Ascending aorta (tissue), 2 donors: ENCODE data around the gene SCAF4. TPM values are rescaled to one million over a fixed set of nuclear protein-coding genes. Genes with fewer than 3 reads are reported as not detected.

Source experiments
- DNase-seq, 2 donors: peaks; one replicate each; pipeline ENCODE4 v3.0.0-alpha.2; 2019; ENCODE audit warnings: low spot score in 2 of 2
- H3K27ac ChIP-seq, 2 donors: fragments of 200-600 bp; sonication (generic); one replicate each; pipeline ENCODE4 v1.5.1; 2016 to 2017; ENCODE audit warnings: mild to moderate bottlenecking in 1 of 2
- H3K27me3 ChIP-seq: fragments of 200-600 bp; sonication (generic); one replicate; pipeline ENCODE4 v1.5.1; 2017
- H3K36me3 ChIP-seq, 2 donors: fragments of 200-600 bp; sonication (generic); one replicate each; pipeline ENCODE4 v1.5.1; 2016
- H3K4me1 ChIP-seq, 2 donors: fragments of 200-600 bp; sonication (generic); one replicate each; pipeline ENCODE4 v1.5.1; 2016 to 2017; ENCODE audit warnings: mild to moderate bottlenecking in 1 of 2
- H3K4me3 ChIP-seq, 2 donors: fragments of 200-600 bp; sonication (generic); one replicate each; pipeline ENCODE4 v1.5.1; 2016 to 2017; ENCODE audit warnings: mild to moderate bottlenecking in 1 of 2
- H3K9me3 ChIP-seq, 2 donors: fragments of 200-600 bp; sonication (generic); one replicate each; pipeline ENCODE4 v1.5.1; 2016
- intact Hi-C: fragments of 100-400 bp; cut with DNase I; formaldehyde crosslinking; loops from one replicate; pipeline ENCODE4 v1.15.1; 2023
- total RNA-seq: library from RNA; depleted of rRNA; stranded (reverse); fragments of >200 nt; gene quantifications from one replicate; pipeline ENCODE4 v1.1.0, GENCODE V29; 2016
- TF ChIP-seq, protein P1 (sequence below), 3 experiments: fragments of 200-600 bp in 2 of 3; fragments of 450-650 bp in 1 of 3; sonication (generic) in 2 of 3; IDR thresholded peaks; one replicate each; pipeline ENCODE4 v1.5.1; 2016 to 2019; ENCODE audit warnings: antibody characterized with exemption in 3 of 3, mild to moderate bottlenecking in 1 of 3, moderate library complexity in 1 of 3

Gene SCAF4
- total RNA-seq, 1 donor from 2014 or later: 31.2 TPM

DNA sequence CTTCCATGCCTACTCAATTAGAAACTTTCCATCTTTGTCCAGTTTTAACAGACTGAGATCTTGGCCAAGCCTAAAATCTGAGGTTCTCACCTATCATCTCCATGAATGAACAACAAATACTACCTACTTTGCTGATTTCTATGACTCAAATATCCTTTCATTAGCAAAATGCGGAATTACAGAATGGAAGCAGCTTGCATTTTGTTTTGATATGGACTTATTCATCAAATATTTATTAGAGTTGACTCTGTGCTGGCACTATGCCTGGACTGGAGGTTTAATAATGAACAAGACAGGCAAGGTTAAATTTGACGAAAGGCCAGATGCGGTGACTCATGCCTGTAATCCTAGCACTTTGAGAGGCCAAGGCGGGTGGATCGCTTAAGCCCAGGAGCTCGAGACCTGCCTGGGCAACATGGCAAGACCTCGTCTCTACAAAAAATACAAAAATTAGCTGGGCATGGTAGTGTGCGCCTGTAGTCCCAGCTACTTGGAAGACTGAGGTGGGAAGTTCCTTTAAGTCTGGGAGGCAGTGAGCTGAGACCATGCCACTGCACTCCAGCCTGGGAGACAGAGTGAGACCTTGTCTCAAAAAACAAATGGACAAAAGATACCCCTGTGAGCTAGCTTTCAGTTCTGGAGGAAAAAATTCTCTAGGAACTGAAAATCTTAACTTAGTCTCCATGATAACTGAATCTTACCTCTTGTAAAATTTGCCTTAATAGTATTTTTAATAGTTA is 101.8 kb downstream of the SCAF4 start:
- intact Hi-C loops: no loop called here
- Histone ChIP-seq H3K36me3 (no peaks in the 10 kb centered on the region), H3K4me1 (no peaks in the 10 kb centered on the region), H3K27me3 (no peaks in the 10 kb centered on the region), H3K27ac (no peak overlapping the region), H3K4me3 (no peak overlapping the region), H3K9me3 (peaks cover 0 to 2% of the 10 kb centered on the region in 2 donors)
- peak in 1 of 2 donors; percentile 33 for DNase-seq
- TF ChIP-seq, protein P1, sequence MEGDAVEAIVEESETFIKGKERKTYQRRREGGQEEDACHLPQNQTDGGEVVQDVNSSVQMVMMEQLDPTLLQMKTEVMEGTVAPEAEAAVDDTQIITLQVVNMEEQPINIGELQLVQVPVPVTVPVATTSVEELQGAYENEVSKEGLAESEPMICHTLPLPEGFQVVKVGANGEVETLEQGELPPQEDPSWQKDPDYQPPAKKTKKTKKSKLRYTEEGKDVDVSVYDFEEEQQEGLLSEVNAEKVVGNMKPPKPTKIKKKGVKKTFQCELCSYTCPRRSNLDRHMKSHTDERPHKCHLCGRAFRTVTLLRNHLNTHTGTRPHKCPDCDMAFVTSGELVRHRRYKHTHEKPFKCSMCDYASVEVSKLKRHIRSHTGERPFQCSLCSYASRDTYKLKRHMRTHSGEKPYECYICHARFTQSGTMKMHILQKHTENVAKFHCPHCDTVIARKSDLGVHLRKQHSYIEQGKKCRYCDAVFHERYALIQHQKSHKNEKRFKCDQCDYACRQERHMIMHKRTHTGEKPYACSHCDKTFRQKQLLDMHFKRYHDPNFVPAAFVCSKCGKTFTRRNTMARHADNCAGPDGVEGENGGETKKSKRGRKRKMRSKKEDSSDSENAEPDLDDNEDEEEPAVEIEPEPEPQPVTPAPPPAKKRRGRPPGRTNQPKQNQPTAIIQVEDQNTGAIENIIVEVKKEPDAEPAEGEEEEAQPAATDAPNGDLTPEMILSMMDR (IDR thresholded peaks at IDR 0.05): no peak

DNA sequence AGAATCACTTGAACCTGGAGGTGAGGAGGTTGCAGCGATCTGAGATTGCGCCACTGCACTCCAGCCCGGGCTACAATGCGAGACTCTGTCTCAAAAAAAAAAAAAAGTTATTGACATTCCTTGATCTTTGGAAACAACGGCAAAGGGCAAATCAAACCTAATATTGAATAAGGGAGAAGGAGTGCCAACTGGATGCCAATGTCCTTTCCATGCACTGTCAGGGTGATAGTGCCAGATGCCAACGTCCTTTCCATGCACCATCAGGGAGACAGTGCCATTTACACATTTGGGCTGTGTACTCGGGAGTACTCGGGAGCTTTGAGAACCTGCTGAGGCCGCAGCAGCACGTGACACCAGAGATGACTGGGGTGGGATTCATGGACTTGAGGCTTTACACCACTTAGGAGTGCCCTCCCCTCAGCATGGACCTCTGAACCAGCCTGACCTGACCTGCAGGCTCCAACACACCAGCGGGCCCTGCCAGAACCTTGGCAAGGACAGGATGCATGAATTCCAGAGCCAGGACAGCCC is 106.9 kb downstream of the SCAF4 start:
- TF ChIP-seq, protein P1 (IDR thresholded peaks at IDR 0.05): no peak
- H3K27me3 ChIP-seq: no peaks in the 10 kb centered on the region
- H3K4me1 ChIP-seq: no peaks in the 10 kb centered on the region
- no peaks in the 10 kb centered on the region for H3K36me3 ChIP-seq
- intact Hi-C loops: no loop called here
- H3K27ac ChIP-seq: no peak overlapping the region
- H3K9me3 ChIP-seq: no peaks in the 10 kb centered on the region
- DNase-seq: peak in 1 of 2 donors; percentile 54
- no peak overlapping the region for H3K4me3 ChIP-seq

DNA sequence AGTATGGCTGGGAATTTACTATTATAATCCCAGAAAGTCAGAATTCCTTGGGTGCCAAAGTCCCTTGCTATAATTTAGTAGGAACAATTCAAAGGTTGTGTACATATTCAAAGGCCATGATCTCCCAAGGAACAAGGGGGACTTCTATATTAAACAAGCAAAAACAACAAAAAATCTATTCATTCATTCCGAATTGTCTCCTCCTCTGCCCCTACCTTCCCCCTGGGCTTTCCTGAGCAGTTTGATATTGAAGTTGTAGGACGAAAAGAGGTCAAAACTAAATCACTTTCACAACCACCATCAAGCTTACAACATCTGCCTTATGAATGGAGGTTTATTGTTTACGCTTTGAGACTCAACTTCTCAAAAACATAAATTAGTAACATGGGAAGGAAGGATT is 107.7 kb downstream of the SCAF4 start:
- Histone ChIP-seq H3K27ac (no peak overlapping the region), H3K9me3 (no peaks in the 10 kb centered on the region), H3K4me3 (no peak overlapping the region), H3K36me3 (no peaks in the 10 kb centered on the region), H3K27me3 (no peaks in the 10 kb centered on the region), H3K4me1 (no peaks in the 10 kb centered on the region)
- intact Hi-C loops: no loop called here
- TF ChIP-seq, protein P1 (IDR thresholded peaks at IDR 0.05): no peak
- no peak for DNase-seq

DNA sequence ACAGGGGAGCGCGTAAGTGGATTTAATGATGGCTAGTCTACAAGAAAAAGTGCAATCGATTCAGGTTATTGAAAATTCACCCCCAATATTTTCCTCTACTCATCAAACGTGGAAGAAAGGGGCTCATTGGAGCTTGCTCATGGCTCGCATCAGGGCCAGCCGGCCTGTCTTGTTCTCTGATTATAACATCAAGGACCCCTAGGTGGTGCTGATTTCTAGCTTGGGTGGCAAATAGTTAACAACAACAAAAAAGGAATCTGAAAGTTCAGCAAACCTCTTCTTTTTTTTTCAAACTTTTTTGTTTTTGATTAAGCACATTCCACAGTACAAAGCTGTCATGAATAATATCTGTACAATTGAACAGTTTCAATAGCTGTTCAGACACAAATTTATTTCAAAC is 108.3 kb downstream of the SCAF4 start:
- intact Hi-C loops: no loop called here
- H3K27me3 ChIP-seq: no peaks in the 10 kb centered on the region
- H3K4me3 ChIP-seq: no peak overlapping the region
- no peak for DNase-seq
- TF ChIP-seq, protein P1 (IDR thresholded peaks at IDR 0.05): no peak
- H3K9me3 ChIP-seq: no peaks in the 10 kb centered on the region
- no peak overlapping the region for H3K27ac ChIP-seq
- no peaks in the 10 kb centered on the region for H3K4me1 ChIP-seq
- H3K36me3 ChIP-seq: no peaks in the 10 kb centered on the region

DNA sequence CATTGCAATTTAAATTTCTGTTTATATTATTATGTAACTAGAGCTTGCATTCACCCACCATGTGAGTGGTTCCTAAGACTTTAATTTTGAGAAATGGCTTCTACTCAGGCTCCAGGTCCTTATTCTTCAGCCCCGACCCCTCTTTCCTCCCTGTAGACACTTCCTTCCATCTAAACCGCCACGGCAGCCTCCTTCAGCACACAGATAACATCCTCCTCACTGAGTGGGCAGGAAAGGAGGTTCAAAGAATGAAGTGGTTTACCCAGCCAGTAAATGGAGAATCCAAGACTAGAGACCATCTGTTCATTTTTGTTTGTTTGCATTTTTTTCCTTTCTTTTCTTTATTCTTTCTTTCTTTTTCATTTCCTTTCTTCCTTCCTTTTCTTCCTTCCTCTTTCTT is 109.5 kb downstream of the SCAF4 start:
- H3K4me1 ChIP-seq: no peaks in the 10 kb centered on the region
- DNase-seq: no peak
- no peaks in the 10 kb centered on the region for H3K9me3 ChIP-seq
- H3K36me3 ChIP-seq: no peaks in the 10 kb centered on the region
- intact Hi-C loops: no loop called here
- no peaks in the 10 kb centered on the region for H3K27me3 ChIP-seq
- no peak overlapping the region for H3K27ac ChIP-seq
- no peak overlapping the region for H3K4me3 ChIP-seq
- TF ChIP-seq, protein P1 (IDR thresholded peaks at IDR 0.05): no peak

Other genes starting within 250 kb of the SCAF4 start
- 87.7 TPM for gene SOD1, start 72.4 kb downstream of the SCAF4 start, total RNA-seq
- gene HUNK, start 140.9 kb upstream of the SCAF4 start, total RNA-seq: 0.64 TPM